H1 (cell line): ENCODE results near the gene SUMF1.

Source experiments
- BACH1 ChIP-seq: IDR thresholded peaks from 2 replicates; pipeline ENCODE4 v1.6.1; 2012; ENCODE audit warnings: low read length, improper control_type of control experiment
- CBX5 ChIP-seq: fragments of 300-800, 300-1000 bp; sonication (generic); IDR thresholded peaks from 2 replicates; pipeline ENCODE4 v1.7.1; 2016; ENCODE audit warnings: antibody characterized with exemption, low read length, low read depth
- CTCF ChIP-seq, 3 experiments: IDR thresholded peaks; 1 replicate in 2 of 3; 2 replicates in 1 of 3; pipeline versions ENCODE4 v1.5.1 to v1.6.1; 2011; ENCODE audit warnings: low read length in 3 of 3, mild to moderate bottlenecking in 3 of 3, inconsistent platforms in 2 of 3, low read depth in 1 of 3, moderate library complexity in 1 of 3; ENCODE audit not compliant: insufficient read depth in 1 of 3; ENCODE audit errors: control extremely low read depth in 1 of 3
- RAD21 ChIP-seq, 2 experiments: IDR thresholded peaks in 1 of 2; conservative IDR thresholded peaks in 1 of 2; 2 replicates each; pipeline ENCODE4 v1.6.1; 2011; ENCODE audit warnings: low read depth in 2 of 2, low read length in 2 of 2, improper control_type of control experiment in 1 of 2, inconsistent platforms in 1 of 2, mild to moderate bottlenecking in 1 of 2, moderate library complexity in 1 of 2
- SP2 ChIP-seq: IDR thresholded peaks from 2 replicates; pipeline ENCODE4 v1.6.1; 2012; ENCODE audit warnings: mild to moderate bottlenecking, low read length, inconsistent platforms
- TCF12 ChIP-seq: IDR thresholded peaks from 2 replicates; pipeline ENCODE4 v1.6.1; 2011; ENCODE audit warnings: low read depth, mild to moderate bottlenecking, low read length

- TF ChIP-seq CTCF (IDR thresholded peaks at IDR 0.05; ENCODE audit: control extremely low read depth in 1 of 3, insufficient read depth in 1 of 3, low read depth in 1 of 3, low read length in 3 of 3), result no peak
- no peak for TF ChIP-seq BACH1
- no peak for TF ChIP-seq CBX5
- TF ChIP-seq RAD21 (IDR thresholded peaks at IDR 0.05 in 1 of 2, conservative IDR thresholded peaks at IDR 0.05 in 1 of 2; ENCODE audit: low read depth in 2 of 2, low read length in 2 of 2), result no peak
- TF ChIP-seq TCF12, result no peak
- no peak for TF ChIP-seq SP2
Observed at GRCh38 chr3:4341336-4341675, 125.8 kb downstream of the SUMF1 start.
